ENCODE results near the gene RPL10.

Gene RPL10

DNA sequence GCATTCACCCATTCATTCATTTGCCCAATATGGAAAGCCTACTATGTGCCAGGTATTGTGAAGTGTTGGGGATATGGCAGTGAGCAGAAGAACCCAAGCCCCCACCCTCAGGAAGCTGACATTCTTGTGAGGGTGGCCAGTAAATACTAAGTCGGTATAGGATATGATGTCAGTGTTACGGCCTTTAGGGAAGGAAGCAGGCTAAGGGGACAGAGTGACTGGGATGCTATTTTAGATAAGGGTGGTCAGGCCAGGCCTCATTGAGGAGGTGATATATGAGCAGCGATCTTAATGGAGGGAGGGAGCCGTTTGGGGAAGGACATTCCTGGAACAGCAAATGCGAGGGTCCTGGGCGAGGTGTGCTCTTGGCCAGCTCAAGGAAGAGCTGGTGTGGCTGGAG, 32.3 kb downstream of the RPL10 start:
- Histone ChIP-seq H3K4me3 (ENCODE audit: control insufficient read depth in 1 of 7, extremely low read depth in 1 of 7, insufficient read depth in 4 of 7, low read depth in 2 of 7, low read length in 6 of 7) (peak overlapping the region in 3 of 7 experiments; percentile 9 to 43 (median 30)), H3K36me3 (ENCODE audit: control insufficient read depth in 4 of 4, insufficient read depth in 4 of 4, low read length in 3 of 4) (peaks cover 8 to 35% (median 21%) of the 10 kb centered on the region in 4 experiments), H3K27ac (ENCODE audit: insufficient read depth in 1 of 2, low read depth in 1 of 2, low read length in 2 of 2, poor library complexity in 1 of 2, severe bottlenecking in 2 of 2) (peak overlapping the region in 1 of 2 experiments; percentile 43), H3K27me3 (replicated peaks in 2 of 5; ENCODE audit: control insufficient read depth in 4 of 5, insufficient read depth in 5 of 5, low read length in 4 of 5) (peaks cover 0 to 4% (median 0%) of the 10 kb centered on the region in 5 experiments), H3K4me1 (ENCODE audit: control extremely low read depth in 1 of 4, control insufficient read depth in 4 of 4, insufficient read depth in 4 of 4, low read length in 3 of 4) (peaks cover 0 to 40% (median 34%) of the 10 kb centered on the region in 4 experiments), H3K9me3 (ENCODE audit: control extremely low read depth in 1 of 5, control insufficient read depth in 4 of 5, insufficient read depth in 2 of 5, low read depth in 1 of 5, low read length in 4 of 5) (no peaks in the 10 kb centered on the region)
- POLR2A ChIA-PET = no interaction called here
- CTCF ChIA-PET = interaction anchor here (1.1 to 1.8 kb wide), 2 partner anchors 11 to 32 kb away, joined by 3 to 4 read pairs; partner anchors contain the start of gene RPL10
- 48% methylated on average over 6 of the region's 6 CpGs for WGBS (ENCODE audit: insufficient coverage)
- DNase-seq = peak in 2 of 3 donors; percentile 24 to 44

DNA sequence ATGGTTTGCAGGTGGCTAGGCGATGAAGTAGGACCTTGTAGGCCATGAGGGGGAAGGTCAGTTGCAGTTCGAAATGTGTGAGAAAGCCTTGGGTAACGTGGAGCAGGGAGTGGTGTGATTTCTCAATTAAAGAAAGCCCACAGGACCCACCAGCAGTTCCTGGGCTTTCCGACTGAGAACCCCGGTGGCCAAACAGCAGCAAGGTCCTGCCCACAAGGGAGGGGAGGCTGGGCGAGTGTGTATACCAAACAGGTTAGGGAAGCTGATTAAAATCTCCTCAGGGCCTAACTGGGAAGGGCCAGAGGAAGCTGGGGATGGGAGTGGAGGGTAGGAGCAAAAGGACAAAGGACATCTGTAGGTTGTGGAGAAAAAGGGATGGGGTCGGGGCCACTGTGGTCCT, 32.7 kb downstream of the RPL10 start:
- H3K27me3 ChIP-seq (replicated peaks in 2 of 5; ENCODE audit: control insufficient read depth in 4 of 5, insufficient read depth in 5 of 5, low read length in 4 of 5) = peaks cover 0 to 4% (median 0%) of the 10 kb centered on the region in 5 experiments
- WGBS (ENCODE audit: insufficient coverage) = 45% methylated on average over 7 of the region's 7 CpGs
- peaks cover 8 to 39% (median 23%) of the 10 kb centered on the region in 4 experiments for H3K36me3 ChIP-seq (ENCODE audit: control insufficient read depth in 4 of 4, insufficient read depth in 4 of 4, low read length in 3 of 4)
- ChIA-PET POLR2A (interaction anchor here (0.7 to 0.8 kb wide), 2 partner anchors 10 to 99 kb away, joined by 3 read pairs; no protein-coding TSS in a partner anchor), CTCF (interaction anchor here (0.6 to 1.8 kb wide), 5 partner anchors 9 to 59 kb away, joined by 3 to 4 read pairs (median 3); partner anchors contain the start of genes RPL10 and SLC10A3)
- H3K27ac ChIP-seq (ENCODE audit: insufficient read depth in 1 of 2, low read depth in 1 of 2, low read length in 2 of 2, poor library complexity in 1 of 2, severe bottlenecking in 2 of 2) = peak overlapping the region in 1 of 2 experiments; percentile 43
- H3K4me3 ChIP-seq (ENCODE audit: control insufficient read depth in 1 of 7, extremely low read depth in 1 of 7, insufficient read depth in 4 of 7, low read depth in 2 of 7, low read length in 6 of 7) = peak overlapping the region in 3 of 7 experiments; percentile 9 to 43 (median 30)
- no peak for DNase-seq
- peaks cover 0 to 40% (median 35%) of the 10 kb centered on the region in 4 experiments for H3K4me1 ChIP-seq (ENCODE audit: control extremely low read depth in 1 of 4, control insufficient read depth in 4 of 4, insufficient read depth in 4 of 4, low read length in 3 of 4)
- peaks cover 0 to under 1% (median 0%) of the 10 kb centered on the region in 5 experiments for H3K9me3 ChIP-seq (ENCODE audit: control extremely low read depth in 1 of 5, control insufficient read depth in 4 of 5, insufficient read depth in 2 of 5, low read depth in 1 of 5, low read length in 4 of 5)

DNA sequence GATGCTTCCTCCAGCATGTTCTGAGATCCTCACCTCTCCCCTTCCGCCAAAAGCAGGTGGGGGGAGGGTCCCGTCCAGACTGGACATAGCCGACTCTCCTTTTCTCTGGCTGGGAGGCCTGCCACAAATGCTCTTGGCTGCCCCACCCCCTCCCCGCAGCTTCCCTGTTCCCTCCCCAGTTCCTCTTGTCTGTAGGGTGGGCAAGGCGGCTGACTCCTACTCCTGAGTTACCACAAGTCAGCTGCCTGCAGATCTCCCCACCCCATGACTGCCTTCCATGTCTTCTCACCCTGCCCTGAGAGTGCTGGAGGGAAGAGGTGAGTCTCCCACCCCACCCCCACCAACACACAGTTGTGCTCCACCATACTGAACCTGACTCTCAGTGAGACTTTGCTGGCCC, 33.2 kb downstream of the RPL10 start:
- H3K4me1 ChIP-seq (ENCODE audit: control extremely low read depth in 1 of 4, control insufficient read depth in 4 of 4, insufficient read depth in 4 of 4, low read length in 3 of 4) = peaks cover 0 to 42% (median 36%) of the 10 kb centered on the region in 4 experiments
- peaks cover 8 to 41% (median 23%) of the 10 kb centered on the region in 4 experiments for H3K36me3 ChIP-seq (ENCODE audit: control insufficient read depth in 4 of 4, insufficient read depth in 4 of 4, low read length in 3 of 4)
- DNase-seq = peak in 2 of 3 donors; percentile 50 to 55
- WGBS (ENCODE audit: insufficient coverage) = 30% methylated on average over 2 of the region's 5 CpGs
- H3K9me3 ChIP-seq (ENCODE audit: control extremely low read depth in 1 of 5, control insufficient read depth in 4 of 5, insufficient read depth in 2 of 5, low read depth in 1 of 5, low read length in 4 of 5) = peaks cover 0 to 4% (median 0%) of the 10 kb centered on the region in 5 experiments
- H3K27me3 ChIP-seq (replicated peaks in 2 of 5; ENCODE audit: control insufficient read depth in 4 of 5, insufficient read depth in 5 of 5, low read length in 4 of 5) = peaks cover 0 to 4% (median 0%) of the 10 kb centered on the region in 5 experiments
- H3K4me3 ChIP-seq (ENCODE audit: control insufficient read depth in 1 of 7, extremely low read depth in 1 of 7, insufficient read depth in 4 of 7, low read depth in 2 of 7, low read length in 6 of 7) = peak overlapping the region in 3 of 7 experiments; percentile 0 to 30 (median 5)
- CTCF ChIA-PET = interaction anchor here (0.6 to 1.8 kb wide), 5 partner anchors 9 to 59 kb away, joined by 3 to 4 read pairs (median 3); partner anchors contain the start of genes RPL10 and SLC10A3
- POLR2A ChIA-PET = interaction anchor here (0.7 to 0.8 kb wide), 2 partner anchors 10 to 98 kb away, joined by 3 read pairs; no protein-coding TSS in a partner anchor
- H3K27ac ChIP-seq (ENCODE audit: insufficient read depth in 1 of 2, low read depth in 1 of 2, low read length in 2 of 2, poor library complexity in 1 of 2, severe bottlenecking in 2 of 2) = peak overlapping the region in 1 of 2 experiments; percentile 43

GRCh38 chrX:154432210-154432609, 34.0 kb downstream of the RPL10 start:
- peaks cover 8 to 41% (median 23%) of the 10 kb centered on the region in 4 experiments for H3K36me3 ChIP-seq (ENCODE audit: control insufficient read depth in 4 of 4, insufficient read depth in 4 of 4, low read length in 3 of 4)
- CTCF ChIA-PET = interaction anchor here (1.1 kb wide), 1 partner anchor 10 kb away, joined by 3 read pairs; no protein-coding TSS in a partner anchor
- 92% methylated on average over 4 of the region's 8 CpGs for WGBS (ENCODE audit: insufficient coverage)

DNA sequence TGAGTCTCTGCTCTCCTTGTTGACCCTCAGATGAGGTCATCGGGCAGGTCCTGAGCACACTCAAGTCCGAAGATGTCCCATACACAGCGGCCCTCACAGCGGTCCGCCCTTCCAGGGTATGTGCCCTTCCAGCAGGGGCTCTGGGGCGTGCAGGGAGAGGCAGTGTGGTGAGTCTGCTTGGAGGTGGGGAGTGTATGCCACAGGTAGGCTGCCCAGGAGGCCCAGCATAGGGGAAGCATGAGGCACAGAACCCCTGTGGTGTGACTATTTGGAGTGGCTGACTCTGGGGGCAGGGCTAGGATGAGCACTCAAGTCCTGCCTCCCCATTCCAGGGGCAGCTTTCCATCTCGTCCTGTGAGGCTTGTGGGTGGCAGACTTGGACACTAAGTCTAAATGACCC, 35.4 kb downstream of the RPL10 start:
- peaks cover 8 to 41% (median 23%) of the 10 kb centered on the region in 4 experiments for H3K36me3 ChIP-seq (ENCODE audit: control insufficient read depth in 4 of 4, insufficient read depth in 4 of 4, low read length in 3 of 4)
- H3K27ac ChIP-seq (ENCODE audit: insufficient read depth in 1 of 2, low read depth in 1 of 2, low read length in 2 of 2, poor library complexity in 1 of 2, severe bottlenecking in 2 of 2) = no peak overlapping the region
- H3K4me1 ChIP-seq (ENCODE audit: control extremely low read depth in 1 of 4, control insufficient read depth in 4 of 4, insufficient read depth in 4 of 4, low read length in 3 of 4) = peaks cover 0 to 45% (median 34%) of the 10 kb centered on the region in 4 experiments
- 87% methylated on average over 3 of the region's 7 CpGs for WGBS (ENCODE audit: insufficient coverage)
- CTCF ChIA-PET = interaction anchor here (1.5 kb wide), 1 partner anchor 12 kb away, joined by 3 read pairs; no protein-coding TSS in a partner anchor
- no peak for DNase-seq
- no peak overlapping the region for H3K4me3 ChIP-seq (ENCODE audit: control insufficient read depth in 1 of 7, extremely low read depth in 1 of 7, insufficient read depth in 4 of 7, low read depth in 2 of 7, low read length in 6 of 7)
- H3K27me3 ChIP-seq (replicated peaks in 2 of 5; ENCODE audit: control insufficient read depth in 4 of 5, insufficient read depth in 5 of 5, low read length in 4 of 5) = peaks cover 0 to 4% (median 0%) of the 10 kb centered on the region in 5 experiments
- peaks cover 0 to 9% (median 0%) of the 10 kb centered on the region in 5 experiments for H3K9me3 ChIP-seq (ENCODE audit: control extremely low read depth in 1 of 5, control insufficient read depth in 4 of 5, insufficient read depth in 2 of 5, low read depth in 1 of 5, low read length in 4 of 5)
- POLR2A ChIA-PET = no interaction called here

More at GRCh38 chrX:154432210-154432609, 34.0 kb downstream of the RPL10 start:
- H3K27me3 ChIP-seq (replicated peaks in 2 of 5; ENCODE audit: control insufficient read depth in 4 of 5, insufficient read depth in 5 of 5, low read length in 4 of 5) = peaks cover 0 to 4% (median 0%) of the 10 kb centered on the region in 5 experiments
- H3K4me1 ChIP-seq (ENCODE audit: control extremely low read depth in 1 of 4, control insufficient read depth in 4 of 4, insufficient read depth in 4 of 4, low read length in 3 of 4) = peaks cover 0 to 40% (median 35%) of the 10 kb centered on the region in 4 experiments
- H3K9me3 ChIP-seq (ENCODE audit: control extremely low read depth in 1 of 5, control insufficient read depth in 4 of 5, insufficient read depth in 2 of 5, low read depth in 1 of 5, low read length in 4 of 5) = peaks cover 0 to 6% (median 0%) of the 10 kb centered on the region in 5 experiments
- POLR2A ChIA-PET = no interaction called here
- no peak overlapping the region for H3K4me3 ChIP-seq (ENCODE audit: control insufficient read depth in 1 of 7, extremely low read depth in 1 of 7, insufficient read depth in 4 of 7, low read depth in 2 of 7, low read length in 6 of 7)
- no peak for DNase-seq
- H3K27ac ChIP-seq (ENCODE audit: insufficient read depth in 1 of 2, low read depth in 1 of 2, low read length in 2 of 2, poor library complexity in 1 of 2, severe bottlenecking in 2 of 2) = no peak overlapping the region

GRCh38 chrX:154434394-154435168, 36.4 kb downstream of the RPL10 start:
- no peak overlapping the region for H3K4me3 ChIP-seq (ENCODE audit: control insufficient read depth in 1 of 7, extremely low read depth in 1 of 7, insufficient read depth in 4 of 7, low read depth in 2 of 7, low read length in 6 of 7)
- POLR2A ChIA-PET = interaction anchor here (0.7 kb wide), 1 partner anchor 23 kb away, joined by 3 read pairs; no protein-coding TSS in a partner anchor
- H3K9me3 ChIP-seq (ENCODE audit: control extremely low read depth in 1 of 5, control insufficient read depth in 4 of 5, insufficient read depth in 2 of 5, low read depth in 1 of 5, low read length in 4 of 5) = peaks cover 0 to 9% (median 0%) of the 10 kb centered on the region in 5 experiments
- peaks cover 0 to 4% (median 0%) of the 10 kb centered on the region in 5 experiments for H3K27me3 ChIP-seq (replicated peaks in 2 of 5; ENCODE audit: control insufficient read depth in 4 of 5, insufficient read depth in 5 of 5, low read length in 4 of 5)
- peaks cover 0 to 40% (median 29%) of the 10 kb centered on the region in 4 experiments for H3K4me1 ChIP-seq (ENCODE audit: control extremely low read depth in 1 of 4, control insufficient read depth in 4 of 4, insufficient read depth in 4 of 4, low read length in 3 of 4)
- DNase-seq = no peak
- peaks cover 8 to 46% (median 28%) of the 10 kb centered on the region in 4 experiments for H3K36me3 ChIP-seq (ENCODE audit: control insufficient read depth in 4 of 4, insufficient read depth in 4 of 4, low read length in 3 of 4)
- CTCF ChIA-PET = interaction anchor here (1.5 kb wide), 1 partner anchor 11 kb away, joined by 3 read pairs; no protein-coding TSS in a partner anchor
- H3K27ac ChIP-seq (ENCODE audit: insufficient read depth in 1 of 2, low read depth in 1 of 2, low read length in 2 of 2, poor library complexity in 1 of 2, severe bottlenecking in 2 of 2) = no peak overlapping the region
- WGBS (ENCODE audit: insufficient coverage) = 87% methylated on average over 3 of the region's 7 CpGs
